Adrenal gland (tissue), 12 donors: ENCODE measurements around the gene ZC2HC1C. TPM values are rescaled to one million over a fixed set of nuclear protein-coding genes. Genes with fewer than 3 reads are reported as not detected.

Experiments used
- DNase-seq, 7 donors: peaks; one replicate each; pipeline ENCODE4 v3.0.0-alpha.2; 2019 to 2020
- H3K27ac ChIP-seq, 5 donors: fragments of 200-600 bp; sonication (generic) in 4 of 5; 1 replicate in 3 of 5; 2 replicates in 2 of 5; pipeline versions ENCODE4 v1.5.1 to v1.8.0; 2016 to 2020; ENCODE audit warnings: mild to moderate bottlenecking in 1 of 5
- H3K27me3 ChIP-seq: fragments of 200-600 bp; 2 replicates; pipeline ENCODE4 v1.8.0; 2021
- H3K36me3 ChIP-seq, 2 donors: fragments of 200-600 bp; replicated peaks in 1 of 2; 1 replicate in 1 of 2; 2 replicates in 1 of 2; pipeline versions ENCODE4 v1.5.1 to v1.8.0; 2018 to 2022
- H3K4me1 ChIP-seq, 2 donors: fragments of 200-600 bp; replicated peaks in 1 of 2; 1 replicate in 1 of 2; 2 replicates in 1 of 2; pipeline versions ENCODE4 v1.5.1 to v1.8.0; 2018 to 2021
- H3K4me3 ChIP-seq, 4 donors: fragments of 200-600 bp; sonication (generic) in 3 of 4; one replicate each; pipeline ENCODE4 v1.5.1; 2016 to 2018
- H3K9me3 ChIP-seq, 3 donors: fragments of 200-600 bp; sonication (generic) in 1 of 3; replicated peaks in 1 of 3; 1 replicate in 2 of 3; 2 replicates in 1 of 3; pipeline versions ENCODE4 v1.5.1 to v1.8.0; 2016 to 2021
- POLR2A ChIP-seq, 2 donors: fragments of 450-650 bp; IDR thresholded peaks; one replicate each; pipeline ENCODE4 v1.6.1; 2017; ENCODE audit warnings: antibody characterized with exemption in 2 of 2, mild to moderate bottlenecking in 2 of 2, moderate library complexity in 1 of 2
- WGBS, 4 donors: extraction: QIAGEN DNeasy Blood & Tissue Kit in 2 of 4; methylation state at CpG; one replicate each; pipeline versions ENCODE4 v1.1.5 to v1.1.7; 2013 to 2017; 5-methylcytosine and 5-hydroxymethylcytosine counted together
- intact Hi-C, 2 donors: fragments of 100-400 bp; cut with DNase I; formaldehyde crosslinking; loops; one replicate each; pipeline versions ENCODE4 v1.14.1 to v1.15.0; 2022 to 2023
- polyA plus RNA-seq, 3 donors: library from polyadenylated mRNA; stranded (reverse); fragments of 200-250 nt in 2 of 3; fragments of 350-450 nt in 1 of 3; fragmentation: Illumina TruSeq in 1 of 3; extraction: RNeasy Lipid Tissue Mini Kit (QIAGEN cat#74804) in 1 of 3; gene quantifications; one replicate each; pipeline ENCODE4 v1.2.3, GENCODE V29; 2013 to 2014
- total RNA-seq, 9 donors: library from RNA; depleted of rRNA in 4 of 9; stranded (reverse); fragments of >200 nt in 4 of 9; fragments of 120-200 nt in 1 of 9; fragmentation: NEBNext Ultra II Directional in 1 of 9; extraction: Animal tissue kit (Norgen Biotek cat#: 25700) in 1 of 9; gene quantifications; one replicate each; pipeline versions ENCODE4 v1.1.0 to v1.2.4, GENCODE V29; 2013 to 2023
- TF ChIP-seq, protein P1 (sequence below), 6 experiments: fragments of 450-650 bp in 4 of 6; fragments of 200-600 bp in 2 of 6; sonication (generic) in 1 of 6; IDR thresholded peaks; 1 replicate in 5 of 6; 2 replicates in 1 of 6; pipeline versions ENCODE4 v1.5.1 to v1.8.0; 2016 to 2021; ENCODE audit warnings: antibody characterized with exemption in 6 of 6, mild to moderate bottlenecking in 2 of 6, moderate library complexity in 1 of 6
- donor health status: healthy with polysubstance abuse.
- donor health status: Bipolar disorder and iron deficiency.
- donor health status: DM: yes; HTN: yes; CAD: no.
- donor health status: DM: no; HTN: no; CAD: no.
- donor health status: DM: no; HTN: no; CAD: no.
- donor health status: DM: yes; HTN: yes; CAD: no.

The ZC2HC1C gene
- total and polyA plus RNA-seq, 12 donors = 1.9 to 12.1 (median 6.0) TPM

DNA sequence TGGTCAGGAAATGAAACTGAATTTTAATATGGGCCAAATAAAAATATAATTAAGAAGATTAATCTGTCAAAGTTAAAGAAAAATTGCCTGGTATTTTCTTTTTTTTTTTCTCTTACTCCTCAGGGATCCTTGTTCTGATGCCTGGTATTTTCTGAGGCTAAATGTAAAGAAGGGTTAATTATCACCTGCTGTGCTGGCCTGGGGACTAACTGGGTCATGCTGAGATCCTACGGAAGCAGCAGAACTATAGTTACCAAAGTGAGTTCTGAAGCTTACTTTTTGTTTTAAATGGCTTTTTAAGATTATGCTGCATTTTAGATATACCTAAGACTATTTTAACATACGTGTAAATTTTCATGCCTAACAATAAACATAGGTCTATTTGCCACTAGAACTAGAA lies 23.3 kb downstream of the ZC2HC1C start:
- Histone ChIP-seq H3K4me3 (no peak overlapping the region), H3K36me3 (peaks cover 0 to 85% of the 10 kb centered on the region in 2 donors), H3K4me1 (no peaks in the 10 kb centered on the region), H3K27ac (no peak overlapping the region), H3K27me3 (no peaks in the 10 kb centered on the region), H3K9me3 (no peaks in the 10 kb centered on the region)
- no peak for TF ChIP-seq POLR2A (IDR thresholded peaks at IDR 0.05)
- TF ChIP-seq, protein P1, sequence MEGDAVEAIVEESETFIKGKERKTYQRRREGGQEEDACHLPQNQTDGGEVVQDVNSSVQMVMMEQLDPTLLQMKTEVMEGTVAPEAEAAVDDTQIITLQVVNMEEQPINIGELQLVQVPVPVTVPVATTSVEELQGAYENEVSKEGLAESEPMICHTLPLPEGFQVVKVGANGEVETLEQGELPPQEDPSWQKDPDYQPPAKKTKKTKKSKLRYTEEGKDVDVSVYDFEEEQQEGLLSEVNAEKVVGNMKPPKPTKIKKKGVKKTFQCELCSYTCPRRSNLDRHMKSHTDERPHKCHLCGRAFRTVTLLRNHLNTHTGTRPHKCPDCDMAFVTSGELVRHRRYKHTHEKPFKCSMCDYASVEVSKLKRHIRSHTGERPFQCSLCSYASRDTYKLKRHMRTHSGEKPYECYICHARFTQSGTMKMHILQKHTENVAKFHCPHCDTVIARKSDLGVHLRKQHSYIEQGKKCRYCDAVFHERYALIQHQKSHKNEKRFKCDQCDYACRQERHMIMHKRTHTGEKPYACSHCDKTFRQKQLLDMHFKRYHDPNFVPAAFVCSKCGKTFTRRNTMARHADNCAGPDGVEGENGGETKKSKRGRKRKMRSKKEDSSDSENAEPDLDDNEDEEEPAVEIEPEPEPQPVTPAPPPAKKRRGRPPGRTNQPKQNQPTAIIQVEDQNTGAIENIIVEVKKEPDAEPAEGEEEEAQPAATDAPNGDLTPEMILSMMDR (IDR thresholded peaks at IDR 0.05) = no peak
- intact Hi-C loops = no loop called here
- no peak for DNase-seq
- 77 to 87% (median 85%) methylated on average over 2 of the region's 2 CpGs for WGBS, 4 donors

DNA sequence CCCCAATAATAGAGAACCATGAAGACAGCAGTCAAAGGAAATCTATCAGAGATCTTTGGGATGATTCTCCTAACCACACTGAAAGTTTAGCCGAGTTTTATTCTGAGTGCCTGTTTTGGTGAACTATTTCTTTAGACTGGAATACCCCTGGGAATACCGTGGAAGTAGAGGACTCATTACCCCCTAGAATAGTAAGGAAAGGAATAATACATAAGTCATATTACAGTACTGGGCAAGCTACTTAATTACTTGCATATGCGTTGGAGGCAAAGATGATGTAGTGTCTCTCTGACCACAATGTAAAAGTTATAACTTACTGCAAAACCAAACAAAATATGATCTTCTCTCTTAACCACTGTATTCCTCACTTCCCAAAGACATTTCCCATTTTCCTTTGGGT lies 25.5 kb downstream of the ZC2HC1C start:
- intact Hi-C loops = no loop called here
- Histone ChIP-seq H3K36me3 (peaks cover 0 to 95% of the 10 kb centered on the region in 2 donors), H3K9me3 (no peaks in the 10 kb centered on the region), H3K27ac (no peak overlapping the region), H3K4me3 (no peak overlapping the region), H3K4me1 (no peaks in the 10 kb centered on the region), H3K27me3 (no peaks in the 10 kb centered on the region)
- no peak for TF ChIP-seq POLR2A (IDR thresholded peaks at IDR 0.05)
- TF ChIP-seq, protein P1 (IDR thresholded peaks at IDR 0.05) = no peak
- 92 to 97% (median 94%) methylated on average over 3 of the region's 3 CpGs for WGBS, 4 donors
- DNase-seq = no peak

DNA sequence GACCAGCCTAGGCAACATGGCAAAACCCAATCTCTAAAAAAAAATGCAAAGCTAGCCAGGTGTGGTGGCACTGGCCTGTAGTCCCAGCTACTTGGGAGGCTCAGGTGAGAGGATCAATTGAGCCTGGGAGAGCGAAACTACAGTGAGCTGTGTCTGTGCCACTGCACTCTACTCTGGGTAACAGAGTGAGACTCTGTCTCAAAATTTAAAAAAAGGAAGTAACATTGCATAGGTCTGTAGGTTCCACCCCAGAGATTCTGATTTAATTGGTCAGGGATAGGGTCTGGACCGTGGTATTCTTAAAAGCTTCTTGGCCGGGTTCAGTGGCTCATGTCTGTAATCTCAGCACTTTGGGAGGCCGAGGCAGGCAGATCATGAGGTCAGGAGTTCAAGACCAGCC lies 26.2 kb downstream of the ZC2HC1C start:
- peaks cover 0 to 96% of the 10 kb centered on the region in 2 donors for H3K36me3 ChIP-seq
- TF ChIP-seq, protein P1 (IDR thresholded peaks at IDR 0.05) = no peak
- TF ChIP-seq POLR2A (IDR thresholded peaks at IDR 0.05) = no peak
- no peak overlapping the region for H3K4me3 ChIP-seq
- no peaks in the 10 kb centered on the region for H3K27me3 ChIP-seq
- WGBS, 4 donors = 80 to 93% (median 89%) methylated on average over 4 of the region's 4 CpGs
- no peak overlapping the region for H3K27ac ChIP-seq
- no peak for DNase-seq
- H3K9me3 ChIP-seq = no peaks in the 10 kb centered on the region
- intact Hi-C loops = no loop called here
- H3K4me1 ChIP-seq = no peaks in the 10 kb centered on the region

DNA sequence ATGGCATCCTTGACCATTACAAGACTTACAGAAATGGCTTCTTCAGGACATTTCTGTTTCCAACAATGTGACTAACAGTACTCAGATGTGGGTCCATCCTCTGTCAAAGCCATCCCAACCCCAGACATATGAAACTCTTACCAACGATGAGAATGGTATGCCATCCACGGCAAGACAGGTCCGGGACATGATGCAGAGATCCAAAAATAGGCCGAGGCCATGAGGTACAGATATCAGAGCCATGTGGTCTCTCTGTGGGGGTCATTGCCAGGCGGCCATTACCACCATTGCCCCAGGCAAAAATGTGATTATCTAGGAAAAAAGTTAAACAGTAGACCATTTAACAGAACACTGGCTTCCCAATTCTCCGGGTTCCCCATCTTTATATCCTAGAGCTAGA lies 27.5 kb downstream of the ZC2HC1C start:
- H3K27me3 ChIP-seq = no peaks in the 10 kb centered on the region
- H3K36me3 ChIP-seq = peaks cover 0 to 96% of the 10 kb centered on the region in 2 donors
- TF ChIP-seq, protein P1 (IDR thresholded peaks at IDR 0.05) = no peak
- TF ChIP-seq POLR2A (IDR thresholded peaks at IDR 0.05) = no peak
- H3K27ac ChIP-seq = no peak overlapping the region
- no peak for DNase-seq
- no peaks in the 10 kb centered on the region for H3K4me1 ChIP-seq
- WGBS, 4 donors = 68 to 82% (median 73%) methylated on average over 6 of the region's 6 CpGs
- H3K4me3 ChIP-seq = no peak overlapping the region
- intact Hi-C loops = no loop called here
- no peaks in the 10 kb centered on the region for H3K9me3 ChIP-seq
